Gastroesophageal sphincter (tissue), 4 donors: ENCODE data around the gene OCIAD1. TPM values are rescaled to one million over a fixed set of nuclear protein-coding genes. Genes with fewer than 3 reads are reported as not detected.
A peak's percentile ranks its signal among the peaks of the same experiment; 100 is the strongest.
"Not testable (repeated sequence)": the region's sequence is repeated elsewhere in the genome, so short reads cannot be mapped to it uniquely, and the experiment has no call there.

ENCODE experiments used
- ATAC-seq: fragments of 150-250 bp; one replicate; pipeline ENCODE4 v1.9.1; 2016; ENCODE audit warnings: mild to moderate bottlenecking, moderate library complexity
- H3K27ac ChIP-seq, 4 donors: fragments of 200-600 bp; sonication (generic) in 3 of 4; 1 replicate in 3 of 4; 2 replicates in 1 of 4; pipeline ENCODE4 v1.5.1; 2016 to 2019
- H3K27me3 ChIP-seq: fragments of 200-600 bp; sonication (generic); one replicate; pipeline ENCODE4 v1.5.1; 2019
- H3K36me3 ChIP-seq, 2 donors: fragments of 200-600 bp; sonication (generic); one replicate each; pipeline ENCODE4 v1.5.1; 2019; ENCODE audit warnings: control low read depth in 1 of 2
- H3K4me1 ChIP-seq, 3 donors: fragments of 200-600 bp; sonication (generic); 1 replicate in 2 of 3; 2 replicates in 1 of 3; pipeline ENCODE4 v1.5.1; 2016 to 2019; ENCODE audit warnings: control low read depth in 2 of 3
- H3K4me3 ChIP-seq, 2 donors: fragments of 200-600 bp; sonication (generic); one replicate each; pipeline ENCODE4 v1.5.1; 2019; ENCODE audit warnings: mild to moderate bottlenecking in 1 of 2, moderate library complexity in 1 of 2
- H3K9me3 ChIP-seq, 3 donors: fragments of 200-600 bp; sonication (generic); one replicate each; pipeline ENCODE4 v1.5.1; 2017 to 2019; ENCODE audit warnings: control low read depth in 2 of 3
- EP300 ChIP-seq: sonication (generic); formaldehyde crosslinking; IDR thresholded peaks from one replicate; pipeline ENCODE4 v1.6.1; 2017; ENCODE audit warnings: antibody characterized with exemption, mild to moderate bottlenecking
- POLR2A ChIP-seq, 2 donors: fragments of 450-650 bp; IDR thresholded peaks; one replicate each; pipeline ENCODE4 v1.6.1; 2017; ENCODE audit warnings: antibody characterized with exemption in 2 of 2, mild to moderate bottlenecking in 2 of 2, moderate library complexity in 1 of 2
- POLR2AphosphoS5 ChIP-seq: sonication (generic); formaldehyde crosslinking; IDR thresholded peaks from one replicate; pipeline ENCODE4 v1.6.1; 2017; ENCODE audit warnings: antibody characterized with exemption
- WGBS, 2 donors: methylation state at CpG; one replicate each; pipeline ENCODE4 v1.1.5; 2018; ENCODE audit warnings: low coverage in 1 of 2; 5-methylcytosine and 5-hydroxymethylcytosine counted together
- total RNA-seq, 4 donors: library from RNA; depleted of rRNA; stranded (reverse); fragments of >200 nt; gene quantifications; one replicate each; pipeline ENCODE4 v1.1.0, GENCODE V29; 2016
- TF ChIP-seq, protein P1 (sequence below), 4 experiments: fragments of 200-600 bp in 2 of 4; fragments of 450-650 bp in 2 of 4; sonication (generic) in 1 of 4; IDR thresholded peaks; one replicate each; pipeline ENCODE4 v1.5.1; 2017 to 2019; ENCODE audit warnings: antibody characterized with exemption in 4 of 4, mild to moderate bottlenecking in 2 of 4, moderate library complexity in 2 of 4

The OCIAD1 gene
- total RNA-seq, 4 donors from 2014 or later, result 97.3 to 134 (median 116) TPM

DNA sequence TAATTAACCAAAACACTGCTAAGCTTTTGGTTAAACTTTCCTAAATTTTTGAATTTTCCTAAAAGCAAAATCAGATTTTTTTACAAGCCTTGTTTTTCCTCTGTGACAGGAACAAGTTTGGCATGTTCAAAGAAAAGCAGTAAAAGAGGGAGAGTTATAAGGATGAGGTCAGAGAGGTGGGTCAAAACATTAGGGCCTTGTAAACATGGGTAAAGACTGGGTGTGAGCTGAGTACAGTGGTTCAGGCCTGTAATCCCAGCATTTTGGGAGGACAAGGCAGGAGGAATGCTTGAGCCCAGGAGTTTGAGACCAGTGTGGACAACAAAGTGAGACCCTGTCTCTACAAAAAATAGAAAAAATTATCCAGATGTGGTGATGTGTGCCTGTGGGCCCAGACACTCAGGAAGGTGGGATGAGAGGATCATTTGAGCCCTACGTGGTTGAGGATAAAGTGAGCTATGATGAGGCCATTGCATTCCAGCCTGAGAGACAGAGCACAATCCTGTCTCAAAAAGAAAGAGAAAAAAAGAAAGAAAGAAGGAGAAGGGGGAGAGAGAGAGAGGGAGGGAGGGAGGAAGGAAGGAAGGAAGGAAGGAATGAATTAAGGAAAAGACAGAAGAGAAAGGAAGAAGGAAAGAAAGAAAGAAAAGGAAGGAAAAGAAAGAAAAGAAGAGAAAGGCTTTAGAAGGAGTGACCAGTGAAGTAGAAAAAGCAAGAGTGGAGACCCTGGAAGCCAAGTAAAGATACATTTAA is 33.8 kb upstream of the OCIAD1 start:
- no peak for ATAC-seq
- Histone ChIP-seq H3K4me3 (no peak overlapping the region), H3K27me3 (no peaks in the 10 kb centered on the region), H3K4me1 (peaks cover 0 to 21% (median 0%) of the 10 kb centered on the region in 3 donors), H3K27ac (no peak overlapping the region), H3K36me3 (no peaks in the 10 kb centered on the region), H3K9me3 (no peaks in the 10 kb centered on the region)
- TF ChIP-seq POLR2AphosphoS5 (no peak), POLR2A (IDR thresholded peaks at IDR 0.05) (no peak), EP300 (no peak)
- TF ChIP-seq, protein P1, sequence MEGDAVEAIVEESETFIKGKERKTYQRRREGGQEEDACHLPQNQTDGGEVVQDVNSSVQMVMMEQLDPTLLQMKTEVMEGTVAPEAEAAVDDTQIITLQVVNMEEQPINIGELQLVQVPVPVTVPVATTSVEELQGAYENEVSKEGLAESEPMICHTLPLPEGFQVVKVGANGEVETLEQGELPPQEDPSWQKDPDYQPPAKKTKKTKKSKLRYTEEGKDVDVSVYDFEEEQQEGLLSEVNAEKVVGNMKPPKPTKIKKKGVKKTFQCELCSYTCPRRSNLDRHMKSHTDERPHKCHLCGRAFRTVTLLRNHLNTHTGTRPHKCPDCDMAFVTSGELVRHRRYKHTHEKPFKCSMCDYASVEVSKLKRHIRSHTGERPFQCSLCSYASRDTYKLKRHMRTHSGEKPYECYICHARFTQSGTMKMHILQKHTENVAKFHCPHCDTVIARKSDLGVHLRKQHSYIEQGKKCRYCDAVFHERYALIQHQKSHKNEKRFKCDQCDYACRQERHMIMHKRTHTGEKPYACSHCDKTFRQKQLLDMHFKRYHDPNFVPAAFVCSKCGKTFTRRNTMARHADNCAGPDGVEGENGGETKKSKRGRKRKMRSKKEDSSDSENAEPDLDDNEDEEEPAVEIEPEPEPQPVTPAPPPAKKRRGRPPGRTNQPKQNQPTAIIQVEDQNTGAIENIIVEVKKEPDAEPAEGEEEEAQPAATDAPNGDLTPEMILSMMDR (IDR thresholded peaks at IDR 0.05), result no peak
- 27 to 58% methylated on average over 1 of the region's 1 CpG for WGBS, 2 donors

DNA sequence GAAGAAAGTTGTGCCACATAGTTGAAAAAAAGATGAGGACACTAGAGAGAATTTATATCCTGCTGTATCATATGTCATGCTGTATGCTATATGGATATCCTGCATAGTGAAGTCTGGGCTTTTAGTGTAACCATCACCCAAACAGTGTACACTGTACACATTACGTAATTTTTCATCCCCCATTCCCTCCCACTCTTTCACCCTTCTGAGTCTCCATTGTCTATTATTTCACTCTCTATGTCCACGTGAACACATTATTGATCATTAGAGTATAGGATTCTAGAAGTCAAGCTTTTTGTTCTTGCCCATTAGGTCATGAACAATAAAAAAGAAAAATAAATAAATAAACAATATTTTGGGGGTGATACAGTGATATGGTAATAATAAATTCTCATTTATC is 32.8 kb upstream of the OCIAD1 start:
- H3K36me3 ChIP-seq, result no peaks in the 10 kb centered on the region
- no peak for ATAC-seq
- H3K9me3 ChIP-seq, result no peaks in the 10 kb centered on the region
- WGBS, 2 donors, result 85 to 100% methylated on average over 1 to 2 of the region's 2 CpGs
- no peak overlapping the region for H3K27ac ChIP-seq
- TF ChIP-seq EP300 (no peak), POLR2AphosphoS5 (no peak), POLR2A (IDR thresholded peaks at IDR 0.05) (no peak)
- TF ChIP-seq, protein P1 (IDR thresholded peaks at IDR 0.05), result no peak
- no peaks in the 10 kb centered on the region for H3K27me3 ChIP-seq
- H3K4me3 ChIP-seq, result no peak overlapping the region
- H3K4me1 ChIP-seq, result peaks cover 0 to 15% (median 0%) of the 10 kb centered on the region in 3 donors

DNA sequence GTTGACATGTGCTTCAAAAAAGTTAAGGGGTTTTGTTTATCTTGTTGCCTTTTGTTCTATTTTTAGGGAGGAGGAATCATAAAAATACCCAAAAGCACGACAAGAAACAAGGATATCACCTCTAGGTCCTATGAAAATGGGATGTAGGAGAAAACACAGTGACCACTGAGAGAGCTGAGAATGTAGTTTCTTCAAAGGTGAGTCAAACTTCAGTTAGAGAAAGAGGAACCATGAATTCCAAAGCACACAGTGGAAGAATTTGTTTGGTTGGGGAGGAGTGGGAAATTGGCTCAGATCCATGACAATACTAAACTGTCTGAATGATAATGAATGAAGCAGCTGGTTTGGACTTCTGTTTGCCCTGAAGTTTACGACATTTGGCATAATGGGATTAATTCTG is 31.7 kb upstream of the OCIAD1 start:
- no peak overlapping the region for H3K4me3 ChIP-seq
- ATAC-seq, result no peak
- WGBS, 2 donors, result 50 to 67% methylated on average over 2 of the region's 2 CpGs
- H3K9me3 ChIP-seq, result no peaks in the 10 kb centered on the region
- peaks cover 0 to 14% (median 0%) of the 10 kb centered on the region in 3 donors for H3K4me1 ChIP-seq
- no peaks in the 10 kb centered on the region for H3K27me3 ChIP-seq
- no peaks in the 10 kb centered on the region for H3K36me3 ChIP-seq
- TF ChIP-seq POLR2A (IDR thresholded peaks at IDR 0.05), result no peak
- no peak for TF ChIP-seq POLR2AphosphoS5
- TF ChIP-seq, protein P1 (IDR thresholded peaks at IDR 0.05), result no peak
- TF ChIP-seq EP300, result no peak
- H3K27ac ChIP-seq, result no peak overlapping the region

DNA sequence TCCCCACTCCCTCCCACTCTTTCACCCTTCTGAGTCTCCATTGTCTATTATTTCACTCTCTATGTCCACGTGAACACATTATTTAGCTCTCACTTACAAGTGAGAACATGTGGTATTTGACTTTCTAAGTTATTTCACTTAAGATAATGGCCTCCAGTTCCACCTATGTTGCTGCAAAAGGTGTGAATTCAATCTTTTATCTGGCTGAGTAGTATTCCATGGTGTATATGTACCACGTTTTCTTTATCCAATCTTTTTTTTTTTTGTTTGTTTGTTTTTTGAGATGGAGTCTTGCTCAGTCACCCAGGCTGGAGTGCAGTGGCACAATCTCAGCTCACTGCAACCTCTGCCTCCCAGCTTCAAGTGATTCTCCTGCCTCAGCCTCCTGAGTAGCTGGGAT is 30.7 kb upstream of the OCIAD1 start:
- peaks cover 0 to 14% (median 0%) of the 10 kb centered on the region in 3 donors for H3K4me1 ChIP-seq
- not testable (repeated sequence) for ATAC-seq, H3K4me3 ChIP-seq, H3K27ac ChIP-seq, H3K27me3 ChIP-seq, H3K36me3 ChIP-seq, H3K9me3 ChIP-seq
- 67 to 87% methylated on average over 2 of the region's 2 CpGs for WGBS, 2 donors

GRCh38 chr4:48801016-48801715 is 29.7 kb upstream of the OCIAD1 start:
- ATAC-seq, result no peak
- 38 to 53% methylated on average over 3 of the region's 3 CpGs for WGBS, 2 donors
- Histone ChIP-seq H3K4me3 (no peak overlapping the region), H3K27me3 (no peaks in the 10 kb centered on the region), H3K36me3 (no peaks in the 10 kb centered on the region), H3K27ac (peak overlapping the region in 1 of 4 donors; percentile 6), H3K9me3 (no peaks in the 10 kb centered on the region), H3K4me1 (peaks cover 0 to 14% (median 0%) of the 10 kb centered on the region in 3 donors)
- TF ChIP-seq, protein P1 (IDR thresholded peaks at IDR 0.05), result no peak
- TF ChIP-seq POLR2A (IDR thresholded peaks at IDR 0.05) (no peak), POLR2AphosphoS5 (no peak), EP300 (no peak)
